NCI-H1092 treated with DMSO at 0.1 percent for 48 hours (cell line): ENCODE results near the gene RAB5B.
A peak's percentile ranks its signal among the peaks of the same experiment; 100 is the strongest.
"Not testable (repeated sequence)": the region's sequence is repeated elsewhere in the genome, so short reads cannot be mapped to it uniquely, and the experiment has no call there.

Source experiments
- DNase-seq: peaks from one replicate; lab custom pipeline; 2025; lab: John Stamatoyannopoulos, UW

Gene RAB5B

DNA sequence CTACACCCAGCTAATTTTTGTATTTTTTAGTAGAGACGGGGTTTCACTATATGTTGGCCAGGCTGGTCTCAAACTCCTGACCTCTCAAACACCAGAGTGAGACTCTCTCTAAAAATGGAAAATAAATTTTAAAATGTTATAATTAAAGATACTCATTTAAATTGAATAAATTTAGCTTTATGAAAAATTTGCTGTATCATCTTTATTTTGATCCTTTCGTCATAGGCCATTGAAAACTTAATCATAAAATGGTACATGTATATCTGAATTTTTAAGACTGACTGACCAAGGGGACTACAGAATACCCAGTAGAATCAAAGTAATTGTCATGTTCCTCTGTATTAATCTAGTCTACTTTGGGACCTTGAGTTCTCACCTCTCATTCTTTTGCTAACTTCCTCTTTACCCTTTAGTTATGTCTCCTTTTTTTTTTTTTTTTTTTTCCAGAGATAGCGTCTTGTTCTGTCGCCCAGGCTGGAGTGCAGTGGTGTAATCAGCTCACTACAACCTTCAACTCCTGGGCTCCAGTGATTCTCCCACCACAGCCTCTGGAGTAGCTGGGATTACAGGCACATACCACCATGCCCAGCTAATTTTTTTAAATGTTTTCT, 9.5 kb downstream of the RAB5B start:
- no peak for DNase-seq

GRCh38 chr12:55984861-55985260, 11.0 kb downstream of the RAB5B start:
- DNase-seq: no peak

DNA sequence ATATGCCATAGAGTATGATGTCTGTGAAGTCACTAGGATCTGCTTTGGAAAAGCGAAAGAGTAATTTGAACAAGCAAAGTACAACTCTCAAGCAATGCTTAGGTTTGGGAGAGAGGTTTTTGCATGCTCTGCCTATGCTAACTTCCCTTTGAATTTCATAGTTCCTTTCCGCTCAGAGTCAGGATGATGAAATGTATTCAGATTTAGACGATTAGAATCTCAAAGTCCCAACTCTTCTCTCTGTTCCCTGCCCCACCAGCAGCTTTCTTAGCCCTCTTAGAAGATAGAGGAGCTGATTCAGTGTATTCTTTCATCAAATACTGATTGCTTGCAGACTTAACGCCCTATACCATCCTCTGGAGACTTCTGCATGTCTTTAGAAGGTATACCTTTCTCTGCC, 11.5 kb downstream of the RAB5B start:
- DNase-seq: no peak

- DNase-seq: not testable (repeated sequence)
These were observed 12.1 kb downstream of the RAB5B start for GRCh38 chr12:55985976-55986375.

DNA sequence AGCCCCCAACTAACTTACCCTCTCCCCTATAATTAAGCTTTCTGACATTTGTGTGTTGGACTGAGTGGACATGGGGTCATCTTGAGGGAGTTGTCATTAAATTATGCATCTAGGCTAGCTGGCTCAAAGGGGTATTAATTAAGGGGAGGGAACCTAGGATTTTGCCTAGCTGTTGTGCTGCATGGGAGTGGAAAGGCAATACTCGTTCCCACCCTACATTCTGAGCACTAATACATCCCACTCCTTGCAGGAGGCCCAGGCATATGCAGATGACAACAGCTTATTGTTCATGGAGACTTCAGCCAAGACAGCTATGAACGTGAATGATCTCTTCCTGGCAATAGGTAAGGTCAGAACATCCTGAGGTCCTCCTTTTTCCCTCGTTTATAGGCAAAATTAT, 17.2 kb downstream of the RAB5B start:
- DNase-seq: no peak

DNA sequence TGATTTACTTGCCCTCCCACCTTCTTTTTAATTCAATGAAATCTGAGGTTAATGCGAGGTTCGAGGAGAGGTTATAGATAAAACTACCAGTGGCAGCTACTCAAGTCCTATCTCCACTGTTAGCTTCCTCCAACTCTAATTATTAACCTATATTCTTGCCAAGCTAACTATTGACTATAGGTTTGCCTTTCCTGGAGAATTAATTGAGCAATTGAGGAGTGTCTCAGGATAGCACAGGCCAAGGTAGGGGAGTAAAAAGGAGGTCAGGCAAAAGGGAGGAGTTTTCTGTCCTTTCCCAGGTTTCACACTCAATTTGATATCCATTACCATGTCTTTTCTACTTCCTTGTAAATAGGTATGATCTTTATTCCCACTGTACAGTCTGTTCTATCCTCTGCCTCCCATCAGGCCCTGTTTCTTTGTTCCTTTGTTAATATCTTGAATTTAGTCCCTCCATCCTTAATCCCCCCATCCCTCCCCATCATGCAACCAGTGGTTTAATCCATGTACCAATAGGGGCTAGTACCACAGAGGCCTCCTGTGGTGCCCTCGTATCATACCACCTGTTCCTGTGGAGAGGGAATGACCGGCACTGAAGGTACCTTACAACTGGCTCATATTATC, 19.5 kb downstream of the RAB5B start:
- no peak for DNase-seq

- DNase-seq: no peak
These were observed 21.5 kb downstream of the RAB5B start for GRCh38 chr12:55995366-55995765.

- DNase-seq: peak; percentile 41
These were observed 22.4 kb downstream of the RAB5B start for GRCh38 chr12:55996201-55996714.

GRCh38 chr12:55996715-55997534, 23.0 kb downstream of the RAB5B start, which contains the start of gene SUOX:
Gene SUOX (plus strand): TSS chr12:55997276. CDS start chr12:56002222, 4,946 bp downstream.
- peak; percentile 84 for DNase-seq

- DNase-seq: no peak
These were observed 23.6 kb downstream of the RAB5B start for GRCh38 chr12:55997535-55997859.

DNA sequence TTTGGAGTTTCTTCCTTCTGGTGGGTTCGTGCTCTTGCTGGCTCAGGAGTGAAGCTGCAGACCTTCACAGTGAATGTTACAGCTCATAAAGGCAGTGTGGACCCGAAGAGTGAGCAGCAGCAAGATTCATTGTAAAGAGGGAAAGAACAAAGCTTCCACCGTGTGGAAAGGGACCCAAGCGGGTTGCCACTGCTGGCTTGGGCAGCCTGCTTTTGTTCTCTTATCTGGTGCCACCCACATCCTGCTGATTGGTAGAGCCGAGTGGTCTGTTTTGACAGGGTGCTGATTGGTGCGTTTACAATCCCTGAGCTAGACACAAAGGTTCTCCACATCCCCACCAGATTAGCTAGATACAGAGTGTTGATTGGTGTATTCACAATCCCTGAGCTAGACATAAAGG, 25.6 kb downstream of the RAB5B start:
- DNase-seq: not testable (repeated sequence)

GRCh38 chr12:55999999-56000540, 26.2 kb downstream of the RAB5B start:
- DNase-seq: not testable (repeated sequence)

DNA sequence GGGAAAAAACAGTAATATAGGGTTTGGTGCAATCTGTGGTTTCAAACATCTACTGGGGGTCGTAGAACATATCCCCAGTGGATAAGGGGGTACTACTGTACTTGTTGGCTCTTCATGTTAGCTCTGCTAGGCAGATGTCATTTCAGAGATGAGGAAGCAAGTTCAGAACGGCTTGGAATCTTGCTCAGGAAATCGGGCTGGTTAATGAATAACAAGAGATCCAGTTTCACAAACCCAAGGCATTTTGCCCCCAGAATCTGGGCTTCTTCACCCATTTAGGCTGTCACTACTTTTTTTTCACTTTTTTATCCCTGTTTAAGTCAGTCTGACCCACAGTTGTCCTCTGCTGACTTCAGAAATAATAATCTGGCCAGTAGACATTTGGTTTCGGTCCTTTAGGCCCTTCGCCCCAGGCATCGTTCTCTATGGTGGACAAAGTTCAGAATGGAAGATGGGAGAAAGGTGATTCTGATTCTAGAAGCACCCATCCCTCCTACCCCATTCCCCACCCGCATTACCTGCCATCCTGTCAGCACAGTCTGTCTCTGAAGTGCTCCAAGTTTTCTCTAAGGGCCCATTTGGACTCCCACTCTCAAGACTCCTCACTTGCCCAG, 27.7 kb downstream of the RAB5B start:
- DNase-seq: no peak

- DNase-seq: not testable (repeated sequence)
These were observed 29.5 kb downstream of the RAB5B start for GRCh38 chr12:56003376-56003775.

GRCh38 chr12:56004211-56004610, 30.3 kb downstream of the RAB5B start:
- no peak for DNase-seq

- DNase-seq: peak; percentile 40
These were observed 34.0 kb downstream of the RAB5B start for GRCh38 chr12:56007564-56008559.

DNA sequence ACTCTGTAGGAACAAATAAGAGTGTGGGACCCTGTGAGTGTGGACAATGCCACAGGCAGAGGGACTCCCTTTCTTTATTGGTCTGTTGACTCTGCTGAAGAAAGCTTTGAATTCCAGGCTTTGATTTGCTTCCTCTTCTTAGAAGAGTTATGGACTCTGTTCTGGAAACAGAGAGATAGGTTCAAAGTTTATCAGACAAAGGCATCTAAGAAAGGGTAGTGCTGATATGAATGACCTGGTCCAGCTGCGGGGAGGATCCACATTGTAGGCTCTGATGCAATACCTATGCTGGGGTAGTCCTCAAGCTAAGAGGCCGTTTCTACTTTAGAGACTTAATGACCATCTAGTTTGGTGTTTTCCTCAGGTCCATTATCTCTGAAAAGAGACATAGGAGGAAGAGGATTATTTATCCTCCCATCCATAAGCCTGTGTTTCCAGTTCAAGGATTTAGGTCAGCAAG, 36.3 kb downstream of the RAB5B start:
- DNase-seq: no peak

GRCh38 chr12:56011509-56012090, 37.7 kb downstream of the RAB5B start:
- no peak for DNase-seq

DNA sequence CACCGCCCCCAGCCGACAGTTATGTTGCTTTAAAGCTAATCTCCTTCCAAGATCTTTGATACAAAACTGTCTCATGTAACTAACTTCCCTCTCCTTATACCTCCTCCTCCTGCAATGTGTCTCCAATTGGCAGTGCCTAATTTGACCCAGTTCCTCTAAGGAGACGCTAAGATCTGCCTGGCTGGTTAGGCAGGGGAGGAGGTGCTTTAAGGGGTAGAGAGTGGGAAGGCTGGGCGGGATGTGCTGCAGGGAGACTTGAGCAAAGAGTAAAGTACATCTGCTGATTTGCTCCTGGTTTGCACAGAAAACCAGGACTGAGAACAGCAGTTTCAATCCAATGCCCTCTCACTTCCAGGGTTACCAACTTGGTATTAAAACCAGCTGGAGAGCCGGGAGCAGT, 39.6 kb downstream of the RAB5B start:
- DNase-seq: no peak

DNA sequence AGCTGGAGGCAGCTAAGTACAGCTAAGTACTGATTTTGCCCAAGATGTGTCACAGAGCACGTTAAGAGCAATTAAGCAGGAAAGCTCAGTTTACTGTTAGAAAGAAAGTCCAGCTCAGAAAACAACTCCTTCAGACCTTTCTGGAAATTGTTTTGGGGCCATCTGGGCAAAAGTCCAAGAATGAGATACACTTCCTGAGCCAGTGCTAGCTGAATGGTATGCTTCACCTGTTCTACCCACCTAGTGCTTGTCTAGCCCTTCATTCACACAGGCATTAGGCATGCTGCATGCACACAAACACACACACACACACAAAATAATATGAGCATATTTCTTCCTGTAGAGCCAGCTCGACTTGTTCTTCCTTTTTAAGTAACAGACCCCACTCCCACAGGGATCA, 40.3 kb downstream of the RAB5B start:
- no peak for DNase-seq
